IPS DF 4.7 (cell line): ENCODE data around the gene KCTD12.
"Not testable (repeated sequence)": the region's sequence is repeated elsewhere in the genome, so short reads cannot be mapped to it uniquely, and the experiment has no call there.

Experiments
- DNase-seq: peaks from one replicate; pipeline ENCODE4 v3.0.0-alpha.2; 2013; ENCODE audit warnings: low spot score; ENCODE audit errors: extremely low read depth

Gene KCTD12

DNA sequence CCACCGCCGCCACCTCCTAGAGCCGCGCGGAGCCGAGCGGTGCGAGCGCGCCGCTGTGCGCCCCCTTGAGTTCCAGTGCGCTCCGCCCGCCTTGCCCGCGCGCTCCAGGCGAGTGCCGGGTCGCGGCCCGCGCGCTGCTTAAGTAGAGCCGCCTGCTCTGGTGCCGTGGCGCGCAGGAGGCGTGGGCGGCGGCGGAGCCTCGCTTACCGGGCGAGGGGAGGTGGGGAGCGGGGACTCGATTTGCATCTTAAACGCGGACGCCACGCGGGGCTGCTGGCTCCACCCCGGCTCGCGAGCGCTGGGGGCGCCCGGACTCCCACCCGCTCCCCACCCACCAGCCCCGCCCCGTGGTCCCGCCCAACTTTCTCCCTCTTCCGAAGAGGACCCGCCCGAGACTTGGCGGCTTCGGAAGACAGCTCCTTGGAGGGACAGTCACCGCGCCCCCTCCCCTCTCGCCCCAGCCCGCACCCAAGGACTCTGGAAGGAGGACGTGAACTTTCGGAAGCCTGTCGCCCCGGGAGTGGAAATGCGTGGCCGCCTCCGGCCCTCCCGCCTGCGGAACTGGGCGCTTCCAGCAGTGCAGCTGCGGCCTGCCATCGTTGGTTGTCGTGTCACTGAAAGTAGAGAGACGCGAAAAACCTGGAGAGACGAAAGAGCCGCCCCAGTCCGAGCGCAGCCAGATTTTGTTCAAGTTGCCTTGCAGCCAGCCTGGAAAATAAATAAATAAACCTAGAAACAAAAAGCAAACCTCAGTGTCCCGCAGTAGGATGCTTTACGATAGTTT is at the start of gene KCTD12:
Gene KCTD12, minus strand, starts transcription at position 114 of the 784 bp plus-strand sequence. CDS start 257 bp downstream, outside the sequence.
- DNase-seq: no peak

DNA sequence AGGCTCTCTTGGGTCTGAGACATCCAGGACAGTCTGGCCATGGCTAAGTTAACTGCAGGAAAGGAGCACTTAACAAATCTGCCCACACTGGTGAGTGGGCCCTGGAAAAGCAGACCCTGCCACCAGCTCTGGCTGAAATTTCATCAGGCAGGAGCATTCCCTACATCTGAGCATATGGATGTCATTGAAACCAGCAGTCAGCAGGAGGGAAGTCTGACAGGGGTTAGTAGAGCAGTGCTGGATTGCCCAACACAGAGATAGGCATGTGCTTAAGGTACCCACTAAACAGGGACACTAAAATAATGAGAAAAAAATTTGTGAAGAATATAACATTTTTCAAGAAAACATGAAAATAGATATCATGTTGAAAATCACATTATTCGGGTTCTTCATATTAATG is 48.5 kb upstream of the KCTD12 start:
- DNase-seq: no peak

DNA sequence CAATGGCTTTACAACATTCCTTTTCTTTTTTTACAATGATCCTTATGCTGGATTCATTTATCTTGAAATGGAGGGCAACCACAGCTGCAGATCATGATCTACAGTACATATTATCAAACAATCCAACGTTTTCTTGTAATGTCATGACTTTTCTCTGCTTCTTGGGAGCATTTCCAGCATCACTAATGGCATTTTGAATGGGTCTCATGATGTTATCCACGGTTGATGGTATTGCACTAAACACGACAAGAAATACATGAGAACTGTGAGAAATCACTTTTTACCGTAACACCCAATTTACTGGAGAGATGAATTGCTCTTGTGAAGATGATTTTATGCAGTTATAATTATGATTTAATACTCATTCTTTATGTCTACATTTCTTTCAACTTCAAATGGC is 45.9 kb upstream of the KCTD12 start:
- no peak for DNase-seq

DNA sequence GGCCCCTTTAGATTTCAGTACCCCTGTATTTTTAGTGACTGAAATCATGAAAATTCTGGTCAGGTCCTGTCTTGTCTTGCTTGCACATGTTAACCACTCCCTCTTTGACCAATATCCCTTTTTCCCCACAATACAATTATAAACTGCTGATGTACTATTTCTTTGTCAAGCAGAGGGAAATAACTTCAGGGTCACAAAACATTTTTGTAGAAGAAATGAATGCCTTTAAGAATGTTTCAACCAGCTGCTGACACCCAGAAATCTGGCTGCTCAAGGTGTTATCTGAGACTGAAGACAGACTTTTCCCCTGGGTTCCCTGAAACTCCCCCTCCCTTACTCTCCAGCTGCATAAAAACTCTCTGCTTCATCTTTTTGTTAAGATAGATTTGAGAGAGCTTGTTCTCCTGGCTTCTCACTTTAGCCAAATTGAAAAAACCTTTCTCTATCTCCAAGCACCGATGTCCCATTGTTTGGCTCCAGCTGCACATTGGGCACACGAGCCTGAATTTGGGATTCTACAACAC is 43.7 kb upstream of the KCTD12 start:
- DNase-seq: no peak

DNA sequence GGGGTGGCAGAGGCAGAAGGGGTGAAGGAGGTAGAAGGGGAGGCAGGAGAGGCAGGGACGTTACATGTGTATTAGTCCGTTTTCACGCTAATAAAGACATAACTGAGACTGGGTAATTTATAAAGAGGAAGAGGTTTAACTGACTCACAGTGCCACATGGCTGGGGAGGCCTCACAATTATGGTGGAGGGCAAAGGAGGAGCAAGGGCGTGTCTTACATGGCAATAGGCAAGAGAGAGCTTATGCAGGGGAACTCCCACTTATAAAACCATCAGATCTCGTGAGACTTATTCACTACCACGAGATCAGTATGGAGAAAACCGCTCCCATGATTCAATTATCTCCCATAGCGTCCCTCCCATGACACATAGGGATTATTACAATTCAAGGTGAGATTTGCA is 43.1 kb upstream of the KCTD12 start:
- DNase-seq: no peak

DNA sequence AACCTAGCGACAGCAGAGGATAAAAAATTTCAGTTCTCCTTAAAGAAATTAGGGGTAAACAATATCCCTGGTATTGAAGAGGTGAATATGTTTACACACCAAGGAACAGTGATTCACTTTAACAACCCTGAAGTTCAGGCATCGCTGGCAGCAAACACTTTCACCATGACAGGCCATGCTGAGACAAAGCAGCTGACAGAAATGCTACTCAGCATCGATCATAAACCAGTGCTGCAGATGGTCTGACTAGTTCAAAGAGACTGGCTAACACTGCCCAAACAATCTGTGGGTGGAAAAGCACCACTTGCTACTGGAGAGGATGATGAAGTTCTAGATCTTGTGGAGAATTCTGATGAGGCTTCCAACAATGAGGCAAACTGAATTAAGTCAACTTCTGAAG is 42.3 kb upstream of the KCTD12 start:
- DNase-seq: no peak

DNA sequence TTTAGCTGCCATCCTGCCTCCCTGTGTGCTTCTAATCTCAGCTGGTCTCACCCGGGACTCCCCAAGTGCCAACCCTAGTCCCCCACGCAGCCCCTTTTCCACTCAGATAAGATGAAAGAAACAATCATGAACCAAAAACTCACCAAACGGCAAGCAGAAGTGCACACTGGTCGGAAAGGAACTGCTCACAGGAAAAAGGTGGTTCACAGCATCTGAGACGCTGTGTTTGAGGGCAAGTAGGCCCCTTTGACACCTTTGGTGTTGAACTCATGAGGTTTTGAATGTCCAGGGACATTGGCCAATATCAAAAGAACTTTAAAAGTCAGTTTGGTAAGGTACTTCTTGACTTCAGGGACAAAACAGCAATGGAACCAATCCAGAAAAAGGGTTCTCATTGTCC is 41.8 kb upstream of the KCTD12 start:
- DNase-seq: no peak

DNA sequence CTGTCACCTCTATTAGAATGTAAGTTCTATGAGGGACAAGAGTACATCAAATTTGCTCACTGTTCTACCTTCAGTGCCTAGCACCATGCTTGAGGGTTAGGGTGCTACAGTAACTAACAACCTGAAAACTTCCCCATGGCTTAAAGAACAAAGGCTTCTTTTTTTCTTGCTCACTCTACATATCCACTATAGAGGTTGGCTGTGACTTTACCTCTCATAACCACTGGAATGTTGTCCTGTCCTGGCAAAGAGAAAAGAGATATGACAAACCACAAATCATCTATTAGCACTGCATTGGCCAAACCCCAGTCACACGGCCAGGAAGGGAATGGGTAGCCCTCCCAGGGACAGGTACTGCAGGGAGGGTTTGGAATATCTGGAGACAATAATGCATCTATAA is 38.9 kb upstream of the KCTD12 start:
- DNase-seq: no peak

DNA sequence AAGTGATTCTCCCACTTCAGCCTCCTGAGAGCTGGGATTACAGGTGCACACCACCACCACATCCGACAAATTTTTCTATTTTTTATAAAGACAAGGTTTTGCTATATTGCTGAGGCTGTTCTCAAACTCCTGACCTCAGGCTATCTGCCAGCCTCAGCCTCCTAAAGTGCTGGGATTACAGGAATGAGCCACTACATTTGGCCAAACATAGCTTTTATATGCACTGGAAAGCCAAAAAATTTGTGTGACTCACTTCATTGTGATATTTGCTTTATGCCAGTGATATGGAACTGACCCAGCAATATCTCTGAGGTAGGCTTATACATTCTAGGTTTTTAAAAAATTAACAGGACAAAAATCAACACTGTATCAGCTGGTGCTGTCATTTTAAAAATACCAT is 35.3 kb upstream of the KCTD12 start:
- DNase-seq: no peak

DNA sequence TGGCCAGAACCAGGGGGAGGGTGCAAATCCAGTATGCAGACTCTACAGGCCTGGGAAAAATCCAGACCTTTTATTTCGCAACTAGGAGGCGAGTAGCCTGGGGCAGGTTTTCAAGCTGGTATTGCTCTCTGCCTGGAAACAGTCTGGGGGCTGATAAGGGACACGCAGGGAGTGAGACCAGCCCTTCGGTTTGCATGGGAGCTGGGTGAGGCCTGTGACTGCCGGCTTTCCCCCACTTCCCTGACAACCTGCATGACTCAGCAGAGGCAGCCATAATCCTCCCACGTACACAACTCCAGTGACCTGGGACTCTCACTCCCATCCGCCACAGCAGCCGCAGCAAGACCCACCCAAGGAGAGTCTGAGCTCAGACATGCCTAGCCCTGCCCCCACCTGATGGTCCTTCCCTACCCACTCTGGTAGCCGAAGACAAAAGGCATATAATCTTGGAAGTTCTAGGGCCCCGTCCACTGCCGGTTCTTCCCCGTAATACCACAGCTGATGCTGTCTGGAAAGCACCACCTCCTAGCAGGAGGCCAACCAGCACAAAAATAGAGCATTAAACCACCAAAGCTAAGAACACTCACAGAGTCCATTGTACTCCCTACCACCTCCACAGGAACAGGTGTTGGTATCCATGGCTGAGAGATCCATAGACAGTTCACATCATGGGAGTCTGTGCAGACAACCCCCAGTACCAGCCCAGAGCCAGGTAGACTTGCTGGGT is 31.7 kb upstream of the KCTD12 start:
- not testable (repeated sequence) for DNase-seq

DNA sequence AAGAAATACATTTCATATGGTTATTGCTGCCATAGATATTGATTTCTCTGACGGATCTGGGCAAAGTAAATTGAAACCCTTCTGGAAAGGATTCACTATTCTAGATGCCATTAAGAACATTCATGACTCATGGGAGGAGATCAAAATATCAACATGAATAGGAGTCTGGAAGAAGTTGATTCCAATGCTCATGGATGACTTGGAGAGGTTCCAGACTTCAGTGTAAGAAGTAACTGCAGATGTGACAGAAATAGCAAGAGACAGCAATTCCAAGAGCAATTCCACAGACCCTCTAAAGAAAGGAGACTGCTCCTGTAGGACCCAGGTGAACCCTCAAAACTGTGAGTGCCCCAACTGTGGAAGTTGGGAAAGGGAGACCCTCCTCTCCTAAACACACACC is 30.9 kb upstream of the KCTD12 start:
- no peak for DNase-seq

DNA sequence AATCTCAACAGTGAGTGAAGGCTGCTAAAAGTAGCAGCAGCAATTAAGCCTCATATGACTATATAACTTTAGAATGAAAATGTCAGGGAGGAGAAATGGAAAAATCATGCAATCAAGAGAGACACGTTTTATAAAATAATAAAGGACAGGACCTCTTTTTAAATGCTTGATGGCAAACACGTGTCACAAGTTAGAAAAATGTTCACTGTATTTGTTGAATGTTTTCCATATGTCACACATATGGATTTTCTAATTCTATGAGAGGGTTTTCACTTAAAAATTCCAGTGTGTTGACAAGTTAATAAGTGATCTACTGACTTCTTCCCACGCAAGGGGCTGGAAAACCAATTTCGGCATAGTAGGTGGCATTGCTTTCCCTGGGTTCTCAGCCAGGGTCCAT is 27.7 kb upstream of the KCTD12 start:
- DNase-seq: no peak

DNA sequence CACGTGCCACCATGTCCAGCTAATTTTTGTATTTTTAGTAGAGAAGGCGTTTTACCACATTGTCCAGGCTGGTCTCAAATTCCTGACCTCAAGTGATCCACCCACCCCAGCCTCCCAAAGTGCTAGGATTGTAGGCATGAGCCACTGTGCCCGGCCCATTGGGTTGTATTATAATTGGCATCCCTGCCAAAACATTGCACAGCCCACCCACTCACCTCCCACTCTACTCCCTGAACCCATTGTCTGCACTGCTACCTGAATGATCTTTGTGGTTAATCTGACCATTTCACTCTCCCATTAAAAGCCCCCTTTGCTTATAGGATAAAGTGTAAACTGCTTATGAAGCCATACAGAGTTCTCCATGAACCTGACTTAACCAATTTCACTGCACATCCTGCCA is 26.3 kb upstream of the KCTD12 start:
- no peak for DNase-seq

DNA sequence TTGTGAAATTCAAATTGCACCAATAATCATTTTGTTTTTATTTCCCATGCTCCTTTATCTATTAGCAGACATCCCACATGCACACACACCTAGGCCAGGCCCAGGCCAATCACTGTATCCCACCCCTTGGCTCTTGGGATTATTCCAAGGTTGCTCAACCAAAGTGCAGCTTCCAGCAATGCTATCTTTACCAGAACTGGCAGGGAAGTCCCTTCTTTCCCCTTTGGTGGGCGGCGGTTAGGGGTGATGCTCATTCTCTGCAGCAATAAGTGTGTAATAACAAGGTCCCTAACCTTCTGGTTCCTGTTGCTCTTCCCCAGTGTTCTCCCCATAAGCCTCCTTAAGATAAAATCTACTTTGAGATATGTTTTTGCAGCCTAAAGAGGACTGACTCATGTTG is 18.3 kb upstream of the KCTD12 start:
- DNase-seq: no peak

DNA sequence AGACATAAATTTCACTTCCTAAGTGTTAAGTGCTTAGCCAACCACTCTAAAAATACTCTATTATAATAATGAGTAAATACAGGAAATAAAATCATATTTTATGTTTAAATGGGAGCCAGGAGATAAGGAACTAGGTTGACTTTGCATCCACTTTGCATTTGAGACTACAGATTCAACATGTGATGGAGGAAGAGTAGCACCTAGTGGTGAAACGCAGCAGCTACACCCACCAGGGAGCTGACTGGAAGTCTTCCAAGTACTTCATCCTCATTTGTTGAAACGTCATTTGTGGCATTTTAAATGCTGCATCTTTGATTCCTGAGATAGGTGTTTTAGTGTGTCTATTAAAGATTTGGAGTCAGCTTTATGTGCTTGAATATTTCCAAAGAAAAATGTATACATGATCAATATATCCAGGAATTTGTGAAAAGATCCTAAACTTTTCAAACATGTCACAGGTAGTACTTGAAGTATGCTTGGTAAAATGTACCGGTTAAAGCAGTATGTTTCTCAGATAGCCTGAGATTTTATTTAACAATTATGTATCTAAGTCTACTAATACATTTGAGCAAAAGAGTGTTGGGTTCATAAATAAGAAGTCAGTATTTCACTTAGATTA is 17.4 kb upstream of the KCTD12 start:
- no peak for DNase-seq

DNA sequence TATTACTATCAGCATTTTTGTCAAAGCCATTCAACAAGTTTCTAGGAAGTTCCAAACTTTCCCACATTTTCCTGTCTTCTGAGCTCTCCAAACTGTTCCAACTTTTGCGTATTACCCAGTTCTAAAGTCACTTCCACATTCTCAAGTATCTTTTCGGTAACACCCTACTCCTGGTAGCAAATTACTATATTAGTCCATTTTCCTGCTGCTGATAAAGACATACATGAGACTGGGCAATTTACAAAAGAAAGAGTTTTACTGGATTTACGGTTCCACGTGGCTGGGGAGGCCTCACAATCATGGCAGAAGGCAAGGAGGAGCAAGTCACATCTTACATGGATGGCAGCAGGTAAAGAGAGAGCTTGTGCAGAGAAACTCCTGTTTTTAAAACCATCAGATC is 12.9 kb upstream of the KCTD12 start:
- not testable (repeated sequence) for DNase-seq

DNA sequence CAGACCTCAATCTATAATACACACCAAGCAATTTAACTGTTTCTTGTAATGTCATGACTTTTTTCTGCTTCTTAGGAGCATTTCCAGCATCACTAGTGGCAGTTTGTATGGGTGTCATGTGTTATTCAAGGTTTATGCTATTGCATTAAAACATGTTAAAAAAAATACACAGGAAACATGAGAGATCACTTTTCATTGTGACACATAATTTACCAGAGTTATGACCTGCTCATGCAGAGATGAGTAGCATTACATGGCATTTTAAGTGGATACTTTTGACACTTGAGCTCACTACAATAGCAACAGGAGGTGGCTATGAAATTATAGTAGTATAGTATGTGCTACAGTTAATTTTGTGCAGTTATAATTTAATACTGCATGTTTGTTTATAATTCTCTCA is 11.0 kb upstream of the KCTD12 start:
- DNase-seq: not testable (repeated sequence)

DNA sequence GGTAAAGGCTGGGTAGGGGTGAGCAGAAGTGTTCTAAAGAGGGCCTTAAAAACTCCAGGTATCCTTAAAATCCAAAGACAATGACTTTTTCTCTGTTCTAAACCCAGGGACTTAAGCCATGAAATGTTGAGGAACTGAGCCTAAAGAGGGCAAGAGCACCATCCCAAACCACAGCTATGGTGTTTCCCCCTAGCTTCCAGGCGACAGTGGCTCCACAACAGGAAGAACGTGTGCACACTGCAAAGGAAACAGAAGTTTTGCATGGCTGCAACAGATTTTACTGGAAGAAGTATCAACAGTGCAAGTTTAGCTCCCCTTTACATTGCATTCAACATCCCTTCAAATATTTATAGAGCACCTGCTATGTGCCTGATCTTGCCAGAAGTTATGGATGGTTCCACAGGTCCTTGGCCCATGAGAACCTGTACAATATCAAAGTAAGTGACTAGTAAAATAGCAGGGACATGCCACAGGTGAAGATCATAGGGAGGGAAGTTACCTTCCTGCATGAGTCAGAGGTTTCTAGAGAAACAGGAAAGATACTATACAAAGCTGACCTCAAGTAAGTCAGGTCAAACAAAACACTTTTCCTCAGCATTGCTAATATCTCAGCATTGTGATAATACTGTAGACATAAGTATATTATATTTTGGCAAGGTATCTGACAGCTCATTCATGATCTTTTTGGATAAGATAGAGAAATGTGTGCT is 8.4 kb upstream of the KCTD12 start:
- DNase-seq: no peak

DNA sequence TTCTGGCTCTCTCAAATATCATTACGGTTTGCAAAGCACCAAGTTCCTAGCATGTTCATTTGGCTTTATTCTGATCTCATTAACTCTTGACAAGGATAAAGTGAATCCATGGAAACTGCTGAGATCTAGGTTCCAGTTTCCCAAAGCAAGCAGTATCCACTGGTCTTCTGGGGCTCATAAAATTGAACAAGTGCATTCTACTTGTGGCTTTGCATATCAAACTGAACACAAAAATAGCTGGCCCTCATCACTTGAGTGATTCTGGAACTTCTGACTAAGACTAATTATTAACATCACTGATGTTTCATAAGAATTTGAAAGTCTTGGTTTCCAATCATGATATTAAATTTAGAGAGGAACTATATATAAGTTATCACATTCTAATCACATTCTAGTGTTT is 6.3 kb upstream of the KCTD12 start:
- DNase-seq: no peak

DNA sequence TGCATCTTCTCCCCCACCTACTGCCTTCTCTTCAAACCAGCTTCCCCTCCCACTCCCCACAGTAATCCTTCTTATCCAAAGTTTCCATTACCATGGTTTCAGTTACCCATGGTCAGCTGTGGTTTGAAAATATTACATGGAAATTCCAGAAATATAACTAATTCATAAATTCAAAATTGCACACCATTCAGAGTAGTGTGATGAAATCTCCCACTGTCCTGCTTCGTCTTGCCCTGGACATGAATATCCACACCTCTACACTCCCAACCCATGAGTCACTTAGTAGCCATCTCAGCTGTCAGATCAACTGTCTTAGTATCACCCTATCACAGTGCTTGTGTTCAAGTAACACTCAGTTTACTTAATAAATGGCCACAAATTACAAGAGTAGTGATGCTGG is 3.8 kb upstream of the KCTD12 start:
- DNase-seq: no peak

DNA sequence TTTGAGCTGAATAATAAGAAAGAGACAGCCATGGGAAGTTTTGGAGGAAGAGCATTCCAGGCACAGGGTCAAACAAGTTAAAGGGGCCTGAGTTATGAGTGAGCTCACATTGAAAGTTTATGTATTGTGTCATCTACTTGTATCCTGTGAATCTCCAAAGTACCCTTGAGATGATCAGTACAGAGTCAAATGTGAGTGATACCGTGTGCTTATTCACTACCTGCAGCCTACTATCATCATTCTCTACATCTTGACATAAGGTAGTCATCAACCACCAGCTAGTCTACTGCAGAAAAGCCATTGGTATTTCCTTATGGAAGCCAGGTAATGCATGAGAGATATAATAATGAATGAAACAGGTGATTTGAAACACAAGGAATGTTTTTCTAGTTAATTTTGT is 3.0 kb upstream of the KCTD12 start:
- no peak for DNase-seq

DNA sequence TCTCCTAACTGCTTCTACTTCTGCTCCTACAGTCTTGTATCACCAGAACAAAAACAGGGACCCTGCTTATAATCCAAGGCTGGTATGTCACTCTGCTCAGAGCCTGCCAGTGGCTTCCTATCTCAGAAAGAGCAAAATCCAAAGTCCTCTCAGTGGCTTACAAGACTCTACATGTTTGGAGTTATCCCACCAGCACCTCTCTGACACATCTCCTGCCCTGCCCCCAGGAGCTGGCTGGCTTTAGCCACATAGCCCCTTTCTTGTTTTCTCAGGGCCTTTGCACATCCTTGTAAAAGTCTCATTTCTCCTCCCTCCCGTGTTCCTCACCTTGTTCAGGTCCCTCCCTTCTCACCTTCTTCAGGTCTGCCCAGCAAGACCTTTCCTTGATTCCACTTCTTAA is 2.2 kb upstream of the KCTD12 start:
- DNase-seq: no peak
